ENCODE results near the gene AIPL1.

DNA sequence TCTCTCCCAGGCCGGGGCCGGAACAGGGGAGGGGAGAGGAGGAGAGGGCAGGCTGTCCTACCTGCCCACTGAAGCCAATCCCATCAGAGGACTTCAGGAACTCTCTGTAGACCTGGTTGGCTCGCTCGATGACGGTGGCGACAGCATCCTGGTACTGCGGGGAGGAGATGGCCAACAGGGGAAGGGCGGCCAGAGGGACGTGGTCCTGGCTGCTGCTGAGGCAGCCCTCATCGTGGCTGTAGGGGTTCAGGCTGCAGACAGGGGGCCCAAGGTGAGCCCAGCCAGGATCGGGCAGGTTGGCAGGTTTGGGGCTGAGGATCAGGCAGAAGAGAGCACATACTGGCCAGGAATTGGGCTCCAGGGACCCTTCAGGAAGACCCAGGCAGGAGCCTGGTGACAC, 43.6 kb upstream of the AIPL1 start:
- TF ChIP-seq POLR2A (IDR thresholded peaks at IDR 0.05; ENCODE audit: low read depth, low read length) (no peak), TAF1 (IDR thresholded peaks at IDR 0.05; ENCODE audit: low read depth, low read length) (no peak), POLR2AphosphoS5 (IDR thresholded peaks at IDR 0.05; ENCODE audit: low read depth, low read length) (no peak), PAX5 (IDR thresholded peaks at IDR 0.05; ENCODE audit: insufficient read depth, low read length, severe bottlenecking) (no peak), SPI1 (IDR thresholded peaks at IDR 0.05; ENCODE audit: low read depth, low read length) (no peak), POU2F2 (IDR thresholded peaks at IDR 0.05; ENCODE audit: low read depth, low read length) (no peak)

All from GM12891 (cell line).